ENCODE data around the gene ARTN.

DNA sequence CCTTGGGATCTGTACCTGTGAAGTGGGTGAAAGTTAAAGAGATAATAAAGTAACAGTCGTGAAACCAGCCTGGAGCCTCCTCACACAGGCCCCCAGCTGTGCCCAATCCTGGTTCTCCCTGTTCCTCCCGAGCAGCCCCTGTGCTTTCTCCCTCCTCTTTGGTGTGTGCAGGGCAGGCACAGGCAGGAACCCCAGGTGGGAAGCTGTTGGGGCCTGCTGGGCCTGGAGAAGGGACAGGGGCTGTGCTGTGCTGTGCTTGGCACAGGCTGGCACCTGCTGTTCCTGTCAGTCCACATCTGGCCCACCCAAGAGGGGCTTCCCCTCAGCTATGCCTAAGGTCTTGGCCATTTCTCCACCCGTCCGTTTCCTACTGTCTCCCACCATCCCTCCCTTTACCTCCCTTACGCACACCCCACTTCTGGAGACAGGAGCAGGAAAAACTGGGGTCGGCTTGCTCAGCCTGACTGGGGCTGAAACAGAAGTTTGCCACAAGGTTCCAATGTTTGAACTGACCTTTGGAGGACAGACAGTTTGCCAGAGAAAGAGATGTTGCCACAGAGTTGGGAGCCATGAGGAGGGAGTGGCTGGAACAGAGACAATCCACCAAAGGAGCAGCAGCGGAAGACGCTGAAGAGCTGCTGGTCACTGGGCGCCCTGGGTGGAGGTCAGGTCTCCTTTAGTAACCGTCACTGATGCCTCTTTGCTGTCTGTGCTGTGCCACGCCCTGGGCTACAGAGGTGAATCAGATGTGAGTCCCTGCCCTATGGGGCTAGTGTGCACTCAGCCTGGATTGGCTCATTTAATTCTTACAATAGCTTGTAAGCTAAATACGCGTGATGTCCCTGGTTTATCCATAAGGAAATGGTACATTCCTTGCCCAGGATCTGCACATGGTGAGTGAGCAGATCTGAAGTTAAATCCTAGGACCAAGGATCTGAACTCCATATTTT, 18.8 kb upstream of the ARTN start:
- TF ChIP-seq, protein P1, sequence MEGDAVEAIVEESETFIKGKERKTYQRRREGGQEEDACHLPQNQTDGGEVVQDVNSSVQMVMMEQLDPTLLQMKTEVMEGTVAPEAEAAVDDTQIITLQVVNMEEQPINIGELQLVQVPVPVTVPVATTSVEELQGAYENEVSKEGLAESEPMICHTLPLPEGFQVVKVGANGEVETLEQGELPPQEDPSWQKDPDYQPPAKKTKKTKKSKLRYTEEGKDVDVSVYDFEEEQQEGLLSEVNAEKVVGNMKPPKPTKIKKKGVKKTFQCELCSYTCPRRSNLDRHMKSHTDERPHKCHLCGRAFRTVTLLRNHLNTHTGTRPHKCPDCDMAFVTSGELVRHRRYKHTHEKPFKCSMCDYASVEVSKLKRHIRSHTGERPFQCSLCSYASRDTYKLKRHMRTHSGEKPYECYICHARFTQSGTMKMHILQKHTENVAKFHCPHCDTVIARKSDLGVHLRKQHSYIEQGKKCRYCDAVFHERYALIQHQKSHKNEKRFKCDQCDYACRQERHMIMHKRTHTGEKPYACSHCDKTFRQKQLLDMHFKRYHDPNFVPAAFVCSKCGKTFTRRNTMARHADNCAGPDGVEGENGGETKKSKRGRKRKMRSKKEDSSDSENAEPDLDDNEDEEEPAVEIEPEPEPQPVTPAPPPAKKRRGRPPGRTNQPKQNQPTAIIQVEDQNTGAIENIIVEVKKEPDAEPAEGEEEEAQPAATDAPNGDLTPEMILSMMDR (IDR thresholded peaks at IDR 0.05), result no peak
- TF ChIP-seq POLR2A (IDR thresholded peaks at IDR 0.05), result no peak
